Mesodermal cell (in vitro differentiated cells): ENCODE measurements around the gene SYNPR.

Source experiments
- H3K27ac ChIP-seq: 2 replicates; pipeline ENCODE4 v1.7.0; 2013; ENCODE audit warnings: mild to moderate bottlenecking, low read depth, low read length, moderate library complexity; ENCODE audit not compliant: severe bottlenecking
- H3K36me3 ChIP-seq: 2 replicates; pipeline ENCODE4 v1.7.1; 2013; ENCODE audit warnings: mild to moderate bottlenecking, low read length, moderate library complexity; ENCODE audit not compliant: control insufficient read depth, insufficient read depth
- H3K4me1 ChIP-seq: one replicate; pipeline ENCODE4 v1.7.1; 2013; ENCODE audit warnings: mild to moderate bottlenecking, low read length; ENCODE audit not compliant: insufficient read depth, control insufficient read depth, poor library complexity, severe bottlenecking
- H3K4me3 ChIP-seq: 2 replicates; pipeline ENCODE4 v1.7.0; 2013; ENCODE audit warnings: low read length, control low read depth, mild to moderate bottlenecking; ENCODE audit not compliant: insufficient read depth, poor library complexity, severe bottlenecking; ENCODE audit errors: extremely low read depth
- H3K9me3 ChIP-seq: 2 replicates; pipeline ENCODE4 v1.7.1; 2013; ENCODE audit warnings: mild to moderate bottlenecking, low read length, moderate library complexity; ENCODE audit not compliant: control insufficient read depth
- WGBS, 2 experiments: methylation state at CpG; one replicate each; pipeline ENCODE4 v1.1.5; 2013; ENCODE audit warnings: missing lambda C conversion rate in 2 of 2; ENCODE audit not compliant: insufficient coverage in 2 of 2; 5-methylcytosine and 5-hydroxymethylcytosine counted together

SYNPR gene

DNA sequence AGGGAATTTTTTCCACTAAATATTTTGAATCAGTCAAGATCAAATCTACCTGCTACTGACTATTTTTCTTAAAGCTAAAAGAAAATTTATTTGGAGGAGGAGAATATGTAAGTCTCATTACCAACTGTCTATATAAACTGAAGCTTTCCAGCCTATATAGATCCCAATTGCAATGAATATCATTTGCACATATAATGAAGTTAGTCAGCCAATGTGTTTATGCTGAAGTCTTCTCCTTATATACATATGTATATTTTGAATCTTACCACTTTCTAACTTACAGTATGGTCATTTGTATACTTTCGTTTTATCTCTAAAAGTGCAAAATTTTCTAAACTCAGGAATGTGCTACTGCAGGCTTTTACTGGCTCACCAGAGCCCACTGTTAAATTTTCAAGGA, 136.5 kb downstream of the SYNPR start:
- no peaks in the 10 kb centered on the region for H3K4me1 ChIP-seq
- 67% methylated on average over 1 of the region's 1 CpG; no CpG with 5 or more reads in 1 of the 2 experiments for WGBS, 2 experiments

DNA sequence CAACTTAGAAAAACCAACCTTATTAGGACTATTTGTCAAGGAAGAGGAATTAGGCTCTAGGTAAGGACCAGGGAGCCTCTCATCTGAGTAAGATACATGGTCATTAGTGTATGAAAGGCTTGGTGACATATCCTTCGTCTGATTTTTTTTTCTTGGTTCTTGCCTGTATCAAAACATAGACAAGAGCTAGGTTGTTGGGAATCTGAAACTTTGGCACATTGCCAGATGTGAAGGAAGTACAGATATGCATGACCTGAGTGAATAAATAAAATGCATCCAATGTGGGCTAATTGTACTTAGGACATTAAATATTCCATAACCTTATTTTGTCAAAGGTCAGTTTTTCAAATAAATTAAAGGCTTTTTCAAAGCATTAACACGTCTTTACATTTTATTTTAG, 151.8 kb downstream of the SYNPR start:
- H3K4me3 ChIP-seq = no peak overlapping the region
- 40 to 100% methylated on average over 1 of the region's 2 CpGs for WGBS, 2 experiments
- no peaks in the 10 kb centered on the region for H3K36me3 ChIP-seq
- no peak overlapping the region for H3K27ac ChIP-seq
- H3K9me3 ChIP-seq = no peaks in the 10 kb centered on the region
- no peaks in the 10 kb centered on the region for H3K4me1 ChIP-seq

More for the DNA sequence above, 136.5 kb downstream of the SYNPR start:
- no peaks in the 10 kb centered on the region for H3K36me3 ChIP-seq
- H3K9me3 ChIP-seq = no peaks in the 10 kb centered on the region
- H3K4me3 ChIP-seq = no peak overlapping the region
- H3K27ac ChIP-seq = no peak overlapping the region

DNA sequence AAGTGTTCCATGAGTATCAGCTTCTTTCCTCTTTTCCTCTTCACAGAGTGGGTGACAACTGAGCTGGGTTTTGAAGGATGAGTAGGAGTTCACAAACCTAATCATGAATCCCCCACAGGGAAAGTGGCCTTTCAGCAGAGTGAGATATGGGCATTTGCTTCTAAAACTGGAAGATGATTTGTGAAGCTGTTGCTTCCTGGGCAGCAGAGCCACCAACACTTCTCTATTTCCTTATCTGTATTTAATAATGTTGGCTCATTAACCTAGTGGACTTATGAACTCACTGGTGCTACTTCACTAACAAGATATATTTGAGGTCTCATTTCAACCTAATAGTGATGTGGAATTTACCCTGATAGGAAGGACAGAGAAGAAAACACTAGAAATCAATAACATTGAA, 152.8 kb downstream of the SYNPR start:
- Histone ChIP-seq H3K36me3 (no peaks in the 10 kb centered on the region), H3K4me3 (no peak overlapping the region), H3K27ac (no peak overlapping the region), H3K4me1 (no peaks in the 10 kb centered on the region), H3K9me3 (no peaks in the 10 kb centered on the region)

DNA sequence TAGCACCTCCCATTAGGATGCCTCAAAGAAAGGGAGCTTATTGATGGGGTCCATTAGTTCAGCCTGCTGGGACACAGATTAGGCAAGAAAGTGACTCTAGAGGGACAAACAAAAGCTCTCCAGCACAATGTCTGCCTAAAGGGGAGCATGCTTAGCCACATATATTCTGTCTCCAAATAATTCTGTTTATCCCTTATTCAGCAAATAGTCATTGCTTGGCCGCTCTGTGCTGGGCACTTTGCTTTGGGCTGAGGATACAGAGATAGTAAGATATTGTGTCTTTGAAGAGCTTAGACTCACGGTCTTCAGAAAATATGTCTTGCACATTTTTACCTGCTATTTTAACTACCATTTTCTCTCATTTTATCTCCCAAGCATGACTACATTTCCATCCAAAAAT, 159.8 kb downstream of the SYNPR start:
- Histone ChIP-seq H3K4me1 (no peaks in the 10 kb centered on the region), H3K27ac (no peak overlapping the region), H3K4me3 (no peak overlapping the region), H3K36me3 (no peaks in the 10 kb centered on the region), H3K9me3 (no peaks in the 10 kb centered on the region)
- WGBS, 2 experiments = 67% methylated on average over 1 of the region's 2 CpGs; no CpG with 5 or more reads in 1 of the 2 experiments

DNA sequence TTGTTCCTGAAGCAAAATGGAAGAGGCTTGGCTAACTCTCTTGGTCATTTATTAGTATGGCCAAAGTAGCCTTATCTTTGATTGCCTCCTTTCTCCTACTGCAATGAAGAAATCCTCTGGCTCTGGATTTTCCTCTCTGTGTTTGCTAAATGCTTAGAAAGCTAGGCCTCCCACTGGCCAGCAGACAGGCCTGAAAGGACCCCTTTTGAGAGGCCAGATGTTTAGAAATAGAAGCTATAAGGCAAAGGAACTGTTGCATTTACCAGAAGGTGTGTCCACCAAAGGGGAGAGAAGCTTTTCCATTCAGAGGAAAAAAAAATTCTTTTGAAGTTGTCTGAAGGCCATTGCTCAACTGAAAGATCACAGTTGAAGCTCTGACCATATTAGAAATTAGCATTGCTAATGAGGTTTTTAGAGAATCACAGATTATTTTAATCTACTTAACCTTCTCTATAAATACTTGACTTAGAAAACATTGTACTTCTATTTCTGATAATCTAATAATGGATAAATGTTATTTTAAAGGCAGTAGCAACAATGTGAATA, 160.8 kb downstream of the SYNPR start:
- Histone ChIP-seq H3K4me3 (no peak overlapping the region), H3K27ac (no peak overlapping the region), H3K36me3 (no peaks in the 10 kb centered on the region), H3K9me3 (no peaks in the 10 kb centered on the region), H3K4me1 (no peaks in the 10 kb centered on the region)

DNA sequence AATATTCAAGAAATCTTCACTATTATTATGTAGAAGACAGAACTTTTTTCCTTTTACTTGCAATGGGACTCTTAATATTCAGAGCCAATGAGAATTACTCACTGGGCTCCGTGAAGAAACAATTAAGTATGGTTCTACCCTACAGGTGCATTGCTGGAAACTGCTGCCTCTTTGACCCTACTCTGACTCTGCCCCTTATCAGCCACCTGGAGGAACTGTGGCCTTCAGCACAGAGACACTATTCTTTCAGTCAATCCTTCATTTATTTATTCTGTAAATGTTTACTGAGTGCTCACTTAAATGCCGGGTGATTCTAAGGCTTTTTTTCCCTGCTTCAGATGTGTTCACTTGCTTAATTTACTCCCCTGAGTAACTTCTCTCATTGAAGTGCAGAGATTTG, 163.2 kb downstream of the SYNPR start:
- no peaks in the 10 kb centered on the region for H3K9me3 ChIP-seq
- WGBS, 2 experiments = 44 to 78% methylated on average over 1 of the region's 2 CpGs
- no peak overlapping the region for H3K27ac ChIP-seq
- no peak overlapping the region for H3K4me3 ChIP-seq
- no peaks in the 10 kb centered on the region for H3K4me1 ChIP-seq
- H3K36me3 ChIP-seq = no peaks in the 10 kb centered on the region

DNA sequence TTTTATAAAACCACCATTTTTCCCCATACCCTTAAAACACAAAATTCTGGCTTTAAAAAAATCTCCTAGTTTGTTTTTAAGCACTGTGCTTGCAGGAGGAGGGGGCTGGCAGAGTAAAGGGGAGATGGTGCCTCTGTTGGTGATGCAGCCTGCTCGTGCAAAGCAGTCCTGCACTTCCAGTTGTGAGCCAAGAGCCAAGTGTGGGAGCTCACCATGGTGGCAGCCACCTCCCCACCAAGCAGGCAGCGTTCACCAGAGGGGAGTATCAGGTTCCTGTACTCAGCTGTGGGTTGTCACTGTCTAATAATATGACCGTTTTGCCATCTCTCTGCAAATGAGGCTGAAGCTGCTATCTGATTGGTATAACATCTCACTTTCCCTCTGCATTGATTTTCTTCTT, 164.8 kb downstream of the SYNPR start:
- 33 to 67% methylated on average over 1 to 3 of the region's 3 CpGs for WGBS, 2 experiments
- no peak overlapping the region for H3K27ac ChIP-seq
- H3K4me1 ChIP-seq = no peaks in the 10 kb centered on the region
- H3K9me3 ChIP-seq = no peaks in the 10 kb centered on the region
- H3K4me3 ChIP-seq = no peak overlapping the region
- H3K36me3 ChIP-seq = no peaks in the 10 kb centered on the region

DNA sequence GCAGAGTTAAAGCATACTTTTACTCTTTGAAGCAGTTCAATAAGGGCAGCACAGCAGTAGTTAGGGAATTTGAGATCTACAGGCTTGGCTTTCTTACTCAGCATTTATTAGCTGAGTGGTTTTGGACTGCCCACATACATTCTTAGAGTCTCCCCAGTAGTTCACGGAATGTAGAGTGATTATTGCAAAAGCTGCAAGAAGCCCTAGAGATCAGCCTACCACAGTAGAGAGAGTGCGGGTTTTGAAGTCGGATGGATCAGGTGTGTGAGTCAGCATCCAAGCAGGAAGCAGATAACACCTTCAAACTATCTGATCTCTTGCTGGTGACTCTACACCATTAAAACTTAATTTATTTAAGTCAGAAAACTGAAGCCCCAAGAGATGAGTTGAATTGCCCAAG, 171.9 kb downstream of the SYNPR start:
- Histone ChIP-seq H3K9me3 (no peaks in the 10 kb centered on the region), H3K36me3 (no peaks in the 10 kb centered on the region), H3K27ac (no peak overlapping the region), H3K4me3 (no peak overlapping the region), H3K4me1 (no peaks in the 10 kb centered on the region)
- WGBS, 2 experiments = 88 to 90% methylated on average over 2 of the region's 3 CpGs

DNA sequence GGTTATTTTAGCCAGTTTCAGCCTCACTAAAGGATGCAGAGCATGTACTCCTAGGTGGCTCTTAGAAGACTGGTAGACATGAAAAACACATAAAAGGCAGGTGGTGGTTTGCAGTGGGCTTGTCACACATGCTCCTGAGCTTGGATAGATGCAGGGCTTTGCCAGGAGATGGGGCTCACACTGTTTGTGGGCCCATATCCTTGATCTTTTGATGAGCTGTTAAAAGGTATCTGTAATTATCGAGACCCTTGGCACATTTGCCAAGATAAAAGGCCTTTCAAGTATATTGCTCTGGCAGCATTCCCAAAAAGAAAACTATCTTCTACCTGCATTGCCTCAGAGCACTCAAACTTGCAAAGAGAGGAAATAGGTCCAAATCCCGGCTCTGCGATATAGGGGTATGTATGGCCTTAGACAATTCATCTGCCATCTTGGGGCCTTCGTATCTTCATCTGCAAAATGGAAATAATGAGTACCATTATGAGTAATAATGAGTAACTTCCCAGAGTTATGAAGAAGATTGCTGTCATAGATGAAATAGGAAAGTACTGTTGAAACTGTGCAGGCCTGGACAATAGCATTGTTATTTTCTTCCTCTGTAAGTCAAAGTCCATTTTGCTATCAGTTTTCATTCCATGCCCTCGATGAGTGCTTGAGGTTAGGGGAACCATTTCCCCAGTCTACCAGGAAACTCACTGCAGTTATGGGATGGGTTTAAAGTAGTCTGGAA, 172.7 kb downstream of the SYNPR start:
- Histone ChIP-seq H3K27ac (no peak overlapping the region), H3K36me3 (no peaks in the 10 kb centered on the region), H3K4me3 (no peak overlapping the region), H3K9me3 (no peaks in the 10 kb centered on the region), H3K4me1 (no peaks in the 10 kb centered on the region)
- 97 to 100% methylated on average over 1 to 4 of the region's 5 CpGs for WGBS, 2 experiments

DNA sequence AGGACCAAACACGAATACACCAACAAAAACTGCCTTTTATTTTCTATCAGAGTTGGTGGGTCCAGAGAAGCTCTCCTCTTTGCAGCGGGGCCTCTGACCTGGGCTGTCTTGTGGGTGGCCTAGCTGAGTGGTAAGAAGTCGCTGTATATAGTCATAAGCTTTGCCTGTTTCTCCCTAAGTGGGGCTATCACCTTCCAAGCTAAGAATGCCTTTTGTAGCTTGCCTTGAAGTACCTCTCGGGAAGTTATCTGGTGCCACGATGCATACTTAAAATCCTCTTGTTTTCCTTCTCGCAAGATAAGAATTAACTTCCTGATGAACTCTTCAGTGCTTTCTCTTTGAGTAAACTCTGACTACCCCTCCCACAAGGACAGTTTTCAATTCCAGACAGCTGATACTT, 178.8 kb downstream of the SYNPR start:
- H3K27ac ChIP-seq = no peak overlapping the region
- no peaks in the 10 kb centered on the region for H3K4me1 ChIP-seq
- H3K36me3 ChIP-seq = no peaks in the 10 kb centered on the region
- WGBS, 2 experiments = 62 to 73% methylated on average over 3 to 5 of the region's 6 CpGs
- H3K4me3 ChIP-seq = no peak overlapping the region
- H3K9me3 ChIP-seq = no peaks in the 10 kb centered on the region

DNA sequence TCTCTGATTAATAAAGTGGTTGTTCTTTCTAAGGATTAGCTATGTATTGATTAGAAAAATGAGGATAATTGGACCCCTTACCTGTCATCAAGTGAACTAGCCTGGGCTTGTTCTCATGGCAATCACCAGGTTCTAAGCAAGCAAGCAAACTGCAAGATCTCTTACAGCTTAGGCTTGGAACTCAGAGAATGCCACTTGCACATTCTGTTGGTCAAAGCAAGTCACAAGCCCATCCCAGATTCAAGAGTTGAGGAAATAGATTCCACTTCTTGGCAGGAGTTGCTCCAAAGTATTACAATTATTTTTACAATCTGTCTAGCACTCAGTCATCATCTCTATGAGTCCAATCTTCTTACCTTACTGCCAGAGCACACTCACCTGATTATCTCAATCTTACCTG, 180.3 kb downstream of the SYNPR start:
- H3K36me3 ChIP-seq = no peaks in the 10 kb centered on the region
- H3K4me3 ChIP-seq = no peak overlapping the region
- H3K9me3 ChIP-seq = no peaks in the 10 kb centered on the region
- H3K27ac ChIP-seq = no peak overlapping the region
- no peaks in the 10 kb centered on the region for H3K4me1 ChIP-seq
